ENCODE results near the gene MYOT.

The MYOT gene

GRCh38 chr5:137899493-137899892 lies 31.8 kb downstream of the MYOT start:
- DNase-seq (ENCODE audit: low read depth in 1 of 2, low spot score in 1 of 2): no peak

GRCh38 chr5:137901011-137901817 lies 33.6 kb downstream of the MYOT start:
- DNase-seq (ENCODE audit: low read depth in 1 of 2, low spot score in 1 of 2): no peak

- no peak for DNase-seq (ENCODE audit: low read depth in 1 of 2, low spot score in 1 of 2)
Observed at GRCh38 chr5:137902408-137903133, 34.9 kb downstream of the MYOT start.

- DNase-seq (ENCODE audit: low read depth in 1 of 2, low spot score in 1 of 2): no peak
Observed at GRCh38 chr5:137914758-137915157, 47.1 kb downstream of the MYOT start.

- DNase-seq (ENCODE audit: low read depth in 1 of 2, low spot score in 1 of 2): no peak
Observed at GRCh38 chr5:137916923-137917322, 49.3 kb downstream of the MYOT start.

GRCh38 chr5:137921931-137922330 lies 54.3 kb downstream of the MYOT start:
- DNase-seq (ENCODE audit: low read depth in 1 of 2, low spot score in 1 of 2): no peak

- no peak for DNase-seq (ENCODE audit: low read depth in 1 of 2, low spot score in 1 of 2)
Observed at GRCh38 chr5:137923856-137924255, 56.2 kb downstream of the MYOT start.

GRCh38 chr5:137932800-137933199 lies 65.1 kb downstream of the MYOT start:
- no peak for DNase-seq (ENCODE audit: low read depth in 1 of 2, low spot score in 1 of 2)

- DNase-seq (ENCODE audit: low read depth in 1 of 2, low spot score in 1 of 2): no peak
Observed at GRCh38 chr5:137933491-137933911, 65.8 kb downstream of the MYOT start.

- DNase-seq (ENCODE audit: low read depth in 1 of 2, low spot score in 1 of 2): no peak
Observed at GRCh38 chr5:137935190-137935589, 67.5 kb downstream of the MYOT start.

- DNase-seq (ENCODE audit: low read depth in 1 of 2, low spot score in 1 of 2): no peak
Observed at GRCh38 chr5:137935694-137936093, 68.0 kb downstream of the MYOT start.
